ENCODE data around the gene PPIL3. TPM values are rescaled to one million over a fixed set of nuclear protein-coding genes. Genes with fewer than 3 reads are reported as not detected.

Gene PPIL3
- total and polyA plus RNA-seq, 2 donors (not counting 1 experiment from before 2014, with no cell fraction given): 57.9 to 61.4 TPM

DNA sequence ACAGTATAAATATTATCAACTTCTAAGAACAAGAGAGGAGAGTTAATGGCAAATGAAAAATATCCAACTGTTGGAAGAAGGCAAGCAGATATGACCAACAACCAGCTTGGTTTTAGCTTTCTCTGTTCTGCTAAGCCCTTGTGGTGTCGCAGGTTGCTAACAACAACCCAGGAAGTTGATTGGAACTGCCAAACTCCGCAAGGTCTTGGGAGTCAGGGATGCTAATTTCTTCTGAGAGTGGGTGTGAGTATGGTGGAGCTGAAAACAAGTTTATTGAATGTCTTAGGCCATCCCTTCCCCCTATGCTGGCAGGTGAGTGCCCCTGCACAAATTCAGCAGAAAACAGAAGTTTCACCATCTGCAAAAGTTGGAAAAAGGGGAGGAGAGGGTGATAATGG, 59.6 kb downstream of the PPIL3 start:
- H3K79me2 ChIP-seq (ENCODE audit: control insufficient read depth, insufficient read depth, low read length): no peaks in the 10 kb centered on the region
- intact Hi-C loops (cut with micrococcal nuclease): no loop called here
- H3K27me3 ChIP-seq (replicated peaks in 1 of 4; ENCODE audit: control extremely low read depth in 1 of 4, control insufficient read depth in 3 of 4, insufficient read depth in 4 of 4, low read length in 3 of 4): no peaks in the 10 kb centered on the region
- H3K9ac ChIP-seq (ENCODE audit: low read length): no peak overlapping the region
- H3K4me3 ChIP-seq (ENCODE audit: control extremely low read depth in 1 of 5, extremely low read depth in 1 of 5, insufficient read depth in 1 of 5, low read depth in 2 of 5, low read length in 4 of 5): no peak overlapping the region
- DNase-seq (no peak), ATAC-seq (ENCODE audit: low read depth) (no peak)
- H4K20me1 ChIP-seq (ENCODE audit: control insufficient read depth, insufficient read depth, low read length, poor library complexity, severe bottlenecking): no peaks in the 10 kb centered on the region
- ChIA-PET POLR2A (interaction anchor here (1.2 kb wide), 1 partner anchor 34 kb away, joined by 3 read pairs; no protein-coding TSS in a partner anchor), CTCF (no interaction called here)
- no peaks in the 10 kb centered on the region for H3K9me3 Mint-ChIP-seq (ENCODE audit: insufficient read depth)
- H3K4me1 Mint-ChIP-seq: no peaks in the 10 kb centered on the region
- H3K4me3 Mint-ChIP-seq: no peak overlapping the region
- no peak overlapping the region for H3K27ac Mint-ChIP-seq
- H3K4me1 ChIP-seq (ENCODE audit: control insufficient read depth in 2 of 2, insufficient read depth in 2 of 2, low read length in 2 of 2): no peaks in the 10 kb centered on the region
- H3K36me3 ChIP-seq (replicated peaks in 1 of 2; ENCODE audit: control extremely low read depth in 1 of 2, control insufficient read depth in 1 of 2, extremely low read depth in 1 of 2, insufficient read depth in 2 of 2, low read length in 1 of 2): peaks cover 0 to 2% of the 10 kb centered on the region in 2 experiments
- no peaks in the 10 kb centered on the region for H3K27me3 Mint-ChIP-seq
- no peaks in the 10 kb centered on the region for H3K9me3 ChIP-seq (ENCODE audit: control extremely low read depth in 1 of 3, control insufficient read depth in 2 of 3, insufficient read depth in 1 of 3, low read length in 2 of 3)
- TF ChIP-seq, protein P1, sequence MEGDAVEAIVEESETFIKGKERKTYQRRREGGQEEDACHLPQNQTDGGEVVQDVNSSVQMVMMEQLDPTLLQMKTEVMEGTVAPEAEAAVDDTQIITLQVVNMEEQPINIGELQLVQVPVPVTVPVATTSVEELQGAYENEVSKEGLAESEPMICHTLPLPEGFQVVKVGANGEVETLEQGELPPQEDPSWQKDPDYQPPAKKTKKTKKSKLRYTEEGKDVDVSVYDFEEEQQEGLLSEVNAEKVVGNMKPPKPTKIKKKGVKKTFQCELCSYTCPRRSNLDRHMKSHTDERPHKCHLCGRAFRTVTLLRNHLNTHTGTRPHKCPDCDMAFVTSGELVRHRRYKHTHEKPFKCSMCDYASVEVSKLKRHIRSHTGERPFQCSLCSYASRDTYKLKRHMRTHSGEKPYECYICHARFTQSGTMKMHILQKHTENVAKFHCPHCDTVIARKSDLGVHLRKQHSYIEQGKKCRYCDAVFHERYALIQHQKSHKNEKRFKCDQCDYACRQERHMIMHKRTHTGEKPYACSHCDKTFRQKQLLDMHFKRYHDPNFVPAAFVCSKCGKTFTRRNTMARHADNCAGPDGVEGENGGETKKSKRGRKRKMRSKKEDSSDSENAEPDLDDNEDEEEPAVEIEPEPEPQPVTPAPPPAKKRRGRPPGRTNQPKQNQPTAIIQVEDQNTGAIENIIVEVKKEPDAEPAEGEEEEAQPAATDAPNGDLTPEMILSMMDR (IDR thresholded peaks at IDR 0.05): no peak
- TF ChIP-seq EZH2 (IDR thresholded peaks at IDR 0.05; ENCODE audit: borderline replicate concordance, insufficient read depth, low read depth, low read length, poor library complexity, severe bottlenecking): no peak
- no peak overlapping the region for H2AFZ ChIP-seq (ENCODE audit: insufficient read depth, low read depth, low read length, poor library complexity, severe bottlenecking)
- H3K27ac ChIP-seq (ENCODE audit: low read length in 2 of 2): no peak overlapping the region
- H3K4me2 ChIP-seq (replicated peaks; ENCODE audit: low read depth, low read length, poor library complexity, severe bottlenecking): no peak overlapping the region
- 96% methylated on average over 2 of the region's 2 CpGs for WGBS (ENCODE audit: insufficient coverage)

GRCh38 chr2:200828572-200829257, 60.2 kb downstream of the PPIL3 start:
- Histone ChIP-seq H2AFZ (ENCODE audit: insufficient read depth, low read depth, low read length, poor library complexity, severe bottlenecking) (no peak overlapping the region), H3K36me3 (replicated peaks in 1 of 2; ENCODE audit: control extremely low read depth in 1 of 2, control insufficient read depth in 1 of 2, extremely low read depth in 1 of 2, insufficient read depth in 2 of 2, low read length in 1 of 2) (peaks cover 0 to 3% of the 10 kb centered on the region in 2 experiments), H3K27ac (ENCODE audit: low read length in 2 of 2) (no peak overlapping the region), H3K4me2 (replicated peaks; ENCODE audit: low read depth, low read length, poor library complexity, severe bottlenecking) (no peak overlapping the region), H3K27me3 (replicated peaks in 1 of 4; ENCODE audit: control extremely low read depth in 1 of 4, control insufficient read depth in 3 of 4, insufficient read depth in 4 of 4, low read length in 3 of 4) (no peaks in the 10 kb centered on the region), H3K9ac (ENCODE audit: low read length) (no peak overlapping the region), H3K9me3 (ENCODE audit: control extremely low read depth in 1 of 3, control insufficient read depth in 2 of 3, insufficient read depth in 1 of 3, low read length in 2 of 3) (no peaks in the 10 kb centered on the region), H3K79me2 (ENCODE audit: control insufficient read depth, insufficient read depth, low read length) (no peaks in the 10 kb centered on the region), H3K4me3 (ENCODE audit: control extremely low read depth in 1 of 5, extremely low read depth in 1 of 5, insufficient read depth in 1 of 5, low read depth in 2 of 5, low read length in 4 of 5) (no peak overlapping the region), H3K4me1 (ENCODE audit: control insufficient read depth in 2 of 2, insufficient read depth in 2 of 2, low read length in 2 of 2) (no peaks in the 10 kb centered on the region), H4K20me1 (ENCODE audit: control insufficient read depth, insufficient read depth, low read length, poor library complexity, severe bottlenecking) (no peaks in the 10 kb centered on the region)
- POLR2A ChIA-PET: interaction anchor here (1.2 kb wide), 1 partner anchor 35 kb away, joined by 3 read pairs; no protein-coding TSS in a partner anchor
- CTCF ChIA-PET: interaction anchor here (1.1 kb wide), 1 partner anchor 14 kb away, joined by 3 read pairs; no protein-coding TSS in a partner anchor
- no peak overlapping the region for H3K27ac Mint-ChIP-seq
- TF ChIP-seq EZH2 (IDR thresholded peaks at IDR 0.05; ENCODE audit: borderline replicate concordance, insufficient read depth, low read depth, low read length, poor library complexity, severe bottlenecking): no peak
- TF ChIP-seq, protein P1 (IDR thresholded peaks at IDR 0.05): no peak
- WGBS (ENCODE audit: insufficient coverage): 95% methylated on average over 6 of the region's 9 CpGs
- H3K9me3 Mint-ChIP-seq (ENCODE audit: insufficient read depth): no peaks in the 10 kb centered on the region
- intact Hi-C loops (cut with micrococcal nuclease): no loop called here
- H3K4me3 Mint-ChIP-seq: no peak overlapping the region
- ATAC-seq (ENCODE audit: low read depth): no peak
- no peaks in the 10 kb centered on the region for H3K4me1 Mint-ChIP-seq
- H3K27me3 Mint-ChIP-seq: no peaks in the 10 kb centered on the region
- DNase-seq: no peak

All from B cell (primary cell).